GM18507 (cell line): Measurements from ENCODE around the gene SLC25A45.

Experiments
- DNase-seq: peaks from one replicate; pipeline ENCODE4 v3.0.0; 2011; ENCODE audit warnings: low read depth; ENCODE audit not compliant: insufficient read length; ENCODE audit errors: extremely low spot score
- FAIRE-seq: peaks from 2 replicates; lab custom pipeline; 2011; peaks lifted over from hg19 to GRCh38; lab: Jason Lieb, UNC

SLC25A45 gene

GRCh38 chr11:65382033-65382803, at the start of gene SLC25A45:
SLC25A45 (minus strand) TSS chr11:65382646; CDS start chr11:65381951, 695 bp downstream.
- FAIRE-seq (peak; percentile 94), DNase-seq (peak; percentile 47)

DNA sequence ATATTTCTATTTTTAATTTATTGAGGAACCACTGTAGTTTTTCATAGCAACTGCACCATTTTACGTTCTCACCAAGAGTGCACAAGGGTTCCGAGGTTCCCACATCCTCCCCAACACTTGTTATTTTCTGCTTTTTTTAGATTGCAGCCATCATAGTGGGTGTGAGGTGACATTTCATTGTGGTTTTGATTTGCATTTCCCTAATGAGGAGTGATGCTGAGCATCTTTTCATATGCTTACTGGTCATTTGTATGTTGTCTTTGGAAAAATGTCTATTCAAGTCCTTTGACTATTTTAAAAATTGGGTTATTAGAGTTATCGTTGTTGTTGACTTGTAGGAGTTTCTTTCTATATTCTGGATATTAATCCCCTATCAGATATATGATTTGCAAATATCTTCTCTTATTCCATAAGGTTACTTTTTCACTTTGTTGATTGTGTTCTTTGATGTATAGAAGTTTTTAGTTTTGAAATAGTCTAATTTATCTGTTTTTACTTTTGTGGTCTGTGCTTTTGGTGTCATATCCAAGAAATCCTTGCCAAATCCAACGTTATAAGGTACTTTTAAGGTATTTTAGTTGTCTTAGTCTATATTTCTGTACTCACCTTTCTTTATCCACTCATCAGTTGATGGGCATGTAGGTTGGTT, 49.1 kb upstream of the SLC25A45 start:
- no peak for DNase-seq
- peak; percentile 88 for FAIRE-seq

GRCh38 chr11:65430406-65431217, 48.2 kb upstream of the SLC25A45 start:
- DNase-seq: no peak
- no peak for FAIRE-seq

DNA sequence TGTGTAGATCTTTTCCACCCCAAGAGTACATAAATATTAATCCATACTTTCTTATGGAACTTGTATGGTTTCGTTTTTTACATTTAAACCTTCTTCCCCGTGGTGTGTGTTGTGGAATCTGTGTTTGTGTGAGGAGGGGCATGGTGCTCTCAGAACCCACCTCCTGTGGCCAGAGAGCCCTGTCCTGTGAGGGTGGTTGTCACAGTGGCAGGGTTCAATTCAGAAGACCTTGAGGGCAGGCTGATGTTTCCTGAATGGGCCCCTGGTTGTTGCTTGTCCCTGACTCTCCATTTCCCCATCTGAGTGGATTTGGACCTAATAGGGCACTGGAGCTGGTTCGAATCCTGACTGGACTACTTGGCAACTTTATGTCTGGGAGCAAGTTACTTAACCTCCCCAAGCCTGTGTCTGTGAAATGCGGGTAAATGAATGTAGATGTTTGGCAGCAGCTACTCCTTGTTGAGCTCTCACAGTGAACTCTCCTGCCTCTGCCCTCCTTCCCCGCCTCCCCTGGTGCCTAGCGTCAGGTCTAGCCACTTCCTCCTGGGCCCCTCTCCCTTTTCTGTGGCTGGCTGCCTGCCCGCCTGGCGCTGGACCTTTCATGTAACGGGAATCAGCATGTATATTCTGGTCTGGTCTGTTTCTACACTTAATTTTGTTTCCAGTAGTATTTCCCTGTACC, 47.4 kb upstream of the SLC25A45 start:
- DNase-seq: no peak
- FAIRE-seq: peak; percentile 54

GRCh38 chr11:65429068-65429681, 46.7 kb upstream of the SLC25A45 start:
- no peak for DNase-seq
- no peak for FAIRE-seq

GRCh38 chr11:65428578-65429067, 46.2 kb upstream of the SLC25A45 start:
- DNase-seq (no peak), FAIRE-seq (no peak)

DNA sequence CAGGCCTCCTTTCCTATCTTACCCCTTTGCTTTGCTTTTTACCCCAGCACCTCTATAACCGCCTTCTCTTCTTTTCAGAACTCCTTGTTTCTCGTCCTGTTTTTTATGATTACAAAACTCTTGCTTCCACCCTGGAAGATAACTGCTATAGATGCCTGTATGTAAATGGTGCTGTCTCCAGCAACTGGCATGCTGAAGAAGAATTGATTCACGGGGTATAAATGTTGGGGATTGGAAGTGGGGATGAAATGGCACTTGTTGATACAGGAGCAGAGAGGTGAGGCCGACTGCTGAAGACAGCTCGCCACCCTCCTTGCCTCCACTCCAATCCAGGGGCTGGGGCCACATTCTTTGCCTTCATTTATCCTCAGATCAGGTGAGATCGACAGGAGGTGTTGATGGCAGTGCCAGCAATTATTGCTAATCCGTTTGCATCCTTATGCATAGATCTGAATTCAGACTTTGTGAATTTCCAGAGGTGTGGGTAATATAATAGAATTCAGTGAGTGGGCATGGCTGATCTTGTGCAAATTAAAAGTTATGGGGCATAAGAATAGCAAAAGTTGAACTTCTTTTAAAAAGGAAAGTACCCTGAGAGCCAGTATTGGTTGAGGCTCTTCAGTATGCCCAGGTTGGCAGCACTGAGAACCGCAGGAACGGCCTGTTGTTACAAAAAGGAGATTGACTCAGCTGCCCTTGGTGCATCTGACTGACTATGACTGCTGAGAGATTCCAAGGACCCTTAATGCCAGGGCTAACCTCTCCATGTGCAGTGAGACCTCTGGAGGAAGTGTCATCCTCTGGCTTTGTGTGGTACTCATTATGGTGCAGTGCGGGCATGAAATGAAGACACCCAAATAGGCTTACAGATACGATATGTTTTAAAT, 45.5 kb upstream of the SLC25A45 start:
- no peak for DNase-seq
- no peak for FAIRE-seq

GRCh38 chr11:65426839-65427690, 44.6 kb upstream of the SLC25A45 start:
- no peak for DNase-seq
- FAIRE-seq: no peak

- FAIRE-seq (peak; percentile 77), DNase-seq (no peak)
These were observed 43.8 kb upstream of the SLC25A45 start for GRCh38 chr11:65425971-65426838.

DNA sequence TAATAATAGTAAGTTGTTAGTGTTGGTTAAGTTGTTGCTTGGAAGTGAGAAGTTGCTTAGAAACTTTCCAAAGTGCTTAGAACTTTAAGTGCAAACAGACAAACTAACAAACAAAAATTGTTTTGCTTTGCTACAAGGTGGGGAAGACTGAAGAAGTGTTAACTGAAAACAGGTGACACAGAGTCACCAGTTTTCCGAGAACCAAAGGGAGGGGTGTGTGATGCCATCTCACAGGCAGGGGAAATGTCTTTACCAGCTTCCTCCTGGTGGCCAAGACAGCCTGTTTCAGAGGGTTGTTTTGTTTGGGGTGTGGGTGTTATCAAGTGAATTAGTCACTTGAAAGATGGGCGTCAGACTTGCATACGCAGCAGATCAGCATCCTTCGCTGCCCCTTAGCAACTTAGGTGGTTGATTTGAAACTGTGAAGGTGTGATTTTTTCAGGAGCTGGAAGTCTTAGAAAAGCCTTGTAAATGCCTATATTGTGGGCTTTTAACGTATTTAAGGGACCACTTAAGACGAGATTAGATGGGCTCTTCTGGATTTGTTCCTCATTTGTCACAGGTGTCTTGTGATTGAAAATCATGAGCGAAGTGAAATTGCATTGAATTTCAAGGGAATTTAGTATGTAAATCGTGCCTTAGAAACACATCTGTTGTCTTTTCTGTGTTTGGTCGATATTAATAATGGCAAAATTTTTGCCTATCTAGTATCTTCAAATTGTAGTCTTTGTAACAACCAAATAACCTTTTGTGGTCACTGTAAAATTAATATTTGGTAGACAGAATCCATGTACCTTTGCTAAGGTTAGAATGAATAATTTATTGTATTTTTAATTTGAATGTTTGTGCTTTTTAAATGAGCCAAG, 42.9 kb upstream of the SLC25A45 start:
- FAIRE-seq: no peak
- no peak for DNase-seq

- DNase-seq (no peak), FAIRE-seq (no peak)
These were observed 42.0 kb upstream of the SLC25A45 start for GRCh38 chr11:65424205-65425104.

DNA sequence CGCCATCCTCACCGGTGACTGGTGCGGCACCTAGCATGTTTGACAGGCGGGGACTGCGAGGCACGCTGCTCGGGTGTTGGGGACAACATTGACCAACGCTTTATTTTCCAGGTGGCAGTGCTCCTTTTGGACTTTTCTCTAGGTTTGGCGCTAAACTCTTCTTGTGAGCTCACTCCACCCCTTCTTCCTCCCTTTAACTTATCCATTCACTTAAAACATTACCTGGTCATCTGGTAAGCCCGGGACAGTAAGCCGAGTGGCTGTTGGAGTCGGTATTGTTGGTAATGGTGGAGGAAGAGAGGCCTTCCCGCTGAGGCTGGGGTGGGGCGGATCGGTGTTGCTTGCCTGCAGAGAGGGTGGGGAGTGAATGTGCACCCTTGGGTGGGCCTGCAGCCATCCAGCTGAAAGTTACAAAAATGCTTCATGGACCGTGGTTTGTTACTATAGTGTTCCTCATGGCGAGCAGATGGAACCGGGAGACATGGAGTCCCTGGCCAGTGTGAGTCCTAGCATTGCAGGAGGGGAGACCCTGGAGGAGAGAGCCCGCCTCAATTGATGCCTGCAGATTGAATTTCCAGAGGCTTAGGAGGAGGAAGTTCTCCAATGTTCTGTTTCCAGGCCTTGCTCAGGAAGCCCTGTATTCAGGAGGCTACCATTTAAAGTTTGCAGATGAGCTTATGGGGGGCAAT, 41.2 kb upstream of the SLC25A45 start:
- FAIRE-seq (no peak), DNase-seq (no peak)

DNA sequence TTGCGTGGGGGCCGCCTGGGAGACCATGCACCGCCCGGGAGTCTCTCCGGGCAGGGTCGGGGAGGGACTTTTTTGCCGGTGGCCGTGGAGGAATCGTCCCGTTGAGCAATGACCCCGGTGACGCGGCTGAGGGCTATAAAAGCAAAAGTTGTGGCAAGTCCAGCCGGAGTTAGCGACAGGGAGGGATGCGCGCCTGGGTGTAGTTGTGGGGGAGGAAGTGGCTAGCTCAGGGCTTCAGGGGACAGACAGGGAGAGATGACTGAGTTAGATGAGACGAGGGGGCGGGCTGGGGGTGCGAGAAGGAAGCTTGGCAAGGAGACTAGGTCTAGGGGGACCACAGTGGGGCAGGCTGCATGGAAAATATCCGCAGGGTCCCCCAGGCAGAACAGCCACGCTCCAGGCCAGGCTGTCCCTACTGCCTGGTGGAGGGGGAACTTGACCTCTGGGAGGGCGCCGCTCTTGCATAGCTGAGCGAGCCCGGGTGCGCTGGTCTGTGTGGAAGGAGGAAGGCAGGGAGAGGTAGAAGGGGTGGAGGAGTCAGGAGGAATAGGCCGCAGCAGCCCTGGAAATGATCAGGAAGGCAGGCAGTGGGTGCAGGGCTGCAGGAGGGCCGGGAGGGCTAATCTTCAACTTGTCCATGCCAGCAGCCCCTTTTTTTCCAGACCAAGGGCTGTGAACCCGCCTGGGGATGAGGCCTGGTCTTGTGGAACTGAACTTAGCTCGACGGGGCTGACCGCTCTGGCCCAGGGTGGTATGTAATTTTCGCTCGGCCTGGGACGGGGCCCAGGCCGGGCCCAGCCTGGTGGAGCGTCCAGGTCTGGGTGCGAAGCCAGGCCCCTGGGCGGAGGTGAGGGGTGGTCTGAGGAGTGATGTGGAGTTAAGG, 40.4 kb upstream of the SLC25A45 start, which contains the start of gene NEAT1:
TSS of gene NEAT1 (plus strand) at position 166 of the 883 bp plus-strand sequence.
- FAIRE-seq (peak; percentile 57), DNase-seq (peak; percentile 58)
